Mammary epithelial cell (primary cell): Measurements from ENCODE around the gene FBXO42.

ENCODE experiments used
- EZH2 ChIP-seq: IDR thresholded peaks from 2 replicates; pipeline ENCODE4 v1.6.1; 2012; ENCODE audit warnings: low read length, inconsistent platforms, borderline replicate concordance
- TF ChIP-seq, protein P1 (sequence below), 2 donors: IDR thresholded peaks in 1 of 2; conservative IDR thresholded peaks in 1 of 2; 2 replicates each; pipeline ENCODE4 v1.5.1; 2011 to 2012; ENCODE audit warnings: inconsistent platforms in 2 of 2, low read length in 2 of 2, mild to moderate bottlenecking in 2 of 2, control low read depth in 1 of 2, low read depth in 1 of 2; ENCODE audit not compliant: insufficient read depth in 1 of 2; ENCODE audit errors: extremely low read depth in 1 of 2

- TF ChIP-seq, protein P1, sequence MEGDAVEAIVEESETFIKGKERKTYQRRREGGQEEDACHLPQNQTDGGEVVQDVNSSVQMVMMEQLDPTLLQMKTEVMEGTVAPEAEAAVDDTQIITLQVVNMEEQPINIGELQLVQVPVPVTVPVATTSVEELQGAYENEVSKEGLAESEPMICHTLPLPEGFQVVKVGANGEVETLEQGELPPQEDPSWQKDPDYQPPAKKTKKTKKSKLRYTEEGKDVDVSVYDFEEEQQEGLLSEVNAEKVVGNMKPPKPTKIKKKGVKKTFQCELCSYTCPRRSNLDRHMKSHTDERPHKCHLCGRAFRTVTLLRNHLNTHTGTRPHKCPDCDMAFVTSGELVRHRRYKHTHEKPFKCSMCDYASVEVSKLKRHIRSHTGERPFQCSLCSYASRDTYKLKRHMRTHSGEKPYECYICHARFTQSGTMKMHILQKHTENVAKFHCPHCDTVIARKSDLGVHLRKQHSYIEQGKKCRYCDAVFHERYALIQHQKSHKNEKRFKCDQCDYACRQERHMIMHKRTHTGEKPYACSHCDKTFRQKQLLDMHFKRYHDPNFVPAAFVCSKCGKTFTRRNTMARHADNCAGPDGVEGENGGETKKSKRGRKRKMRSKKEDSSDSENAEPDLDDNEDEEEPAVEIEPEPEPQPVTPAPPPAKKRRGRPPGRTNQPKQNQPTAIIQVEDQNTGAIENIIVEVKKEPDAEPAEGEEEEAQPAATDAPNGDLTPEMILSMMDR (conservative IDR thresholded peaks at IDR 0.05 in 1 of 2, IDR thresholded peaks at IDR 0.05 in 1 of 2; ENCODE audit: extremely low read depth in 1 of 2, insufficient read depth in 1 of 2, low read depth in 1 of 2, low read length in 2 of 2), result no peak
- no peak for TF ChIP-seq EZH2
Observed at GRCh38 chr1:16351456-16351993, 755 bp downstream of the FBXO42 start.
